Osteocyte (in vitro differentiated cells): ENCODE results near the gene BLACAT1. TPM values are rescaled to one million over a fixed set of nuclear protein-coding genes. Genes with fewer than 3 reads are reported as not detected.
A peak's percentile ranks its signal among the peaks of the same experiment; 100 is the strongest.

ENCODE experiments used
- DNase-seq: peaks from one replicate; pipeline ENCODE4 v3.0.0; 2021; ENCODE audit warnings: mixed read lengths; ENCODE audit not compliant: unreplicated experiment; ENCODE audit errors: extremely low spot score
- H3K27ac Mint-ChIP-seq: one replicate; pipeline ENCODE4 v1.8.0; 2021; ENCODE audit warnings: mild to moderate bottlenecking, mixed read lengths; ENCODE audit not compliant: unreplicated experiment
- H3K27me3 Mint-ChIP-seq: one replicate; pipeline ENCODE4 v1.8.0; 2021; ENCODE audit warnings: mixed read lengths; ENCODE audit not compliant: unreplicated experiment
- H3K36me3 Mint-ChIP-seq: one replicate; pipeline ENCODE4 v1.8.0; 2021; ENCODE audit warnings: mixed read lengths; ENCODE audit not compliant: unreplicated experiment
- H3K4me1 Mint-ChIP-seq: one replicate; pipeline ENCODE4 v1.8.0; 2021; ENCODE audit warnings: mixed read lengths; ENCODE audit not compliant: unreplicated experiment
- H3K4me3 Mint-ChIP-seq: one replicate; pipeline ENCODE4 v1.8.0; 2021; ENCODE audit warnings: mild to moderate bottlenecking, moderate library complexity, mixed read lengths; ENCODE audit not compliant: unreplicated experiment
- H3K9me3 Mint-ChIP-seq: one replicate; pipeline ENCODE4 v1.8.0; 2021; ENCODE audit warnings: mixed read lengths; ENCODE audit not compliant: unreplicated experiment
- CTCF ChIP-seq: fragments of 200-600 bp; sonication (generic); IDR thresholded peaks from 2 replicates; pipeline ENCODE4 v1.5.0; 2021; ENCODE audit warnings: antibody characterized with exemption, mild to moderate bottlenecking, moderate library complexity
- long read RNA-seq: library from polyadenylated mRNA; unstranded; transcript quantifications from one replicate; pipeline ENCODE4 v2.0.0, GENCODE V29; 2021
- total RNA-seq: library from RNA; stranded (reverse); gene quantifications from 2 replicates; pipeline ENCODE4 v1.2.1, GENCODE V29; 2021

Gene BLACAT1
- not detected in 2 replicates for total RNA-seq
- long read RNA-seq, result 0 reads

GRCh38 chr1:205455581-205456382 is at the start of gene BLACAT1:
TSS of gene BLACAT1 (minus strand) at chr1:205456045.
- Mint-ChIP-seq H3K27ac (no peak within 1 kb of the TSS), H3K4me1 (peaks cover 5% of the 10 kb centered on the region), H3K36me3 (no peaks in the 10 kb centered on the region), H3K4me3 (peak within 1 kb of the TSS; percentile 18), H3K9me3 (no peaks in the 10 kb centered on the region), H3K27me3 (peaks cover 77% of the 10 kb centered on the region)
- TF ChIP-seq CTCF, result no peak
- no peak for DNase-seq

GRCh38 chr1:205505076-205505729 is 49.4 kb upstream of the BLACAT1 start:
- Mint-ChIP-seq H3K27me3 (peaks cover 28% of the 10 kb centered on the region), H3K27ac (no peak overlapping the region), H3K4me1 (peaks cover 18% of the 10 kb centered on the region)

GRCh38 chr1:205504311-205505075 is 48.6 kb upstream of the BLACAT1 start, which contains the start of gene CDK18:
TSS of gene CDK18 (plus strand) at chr1:205504669. CDS start at chr1:205523168, 18,499 bp downstream.
- no peak within 1 kb of the TSS for H3K27ac Mint-ChIP-seq
- H3K4me3 Mint-ChIP-seq, result peak within 1 kb of the TSS; percentile 67
- no peaks in the 10 kb centered on the region for H3K36me3 Mint-ChIP-seq
- no peak for DNase-seq
- H3K27me3 Mint-ChIP-seq, result peaks cover 28% of the 10 kb centered on the region
- no peaks in the 10 kb centered on the region for H3K9me3 Mint-ChIP-seq
- H3K4me1 Mint-ChIP-seq, result peaks cover 18% of the 10 kb centered on the region
- TF ChIP-seq CTCF, result no peak

More at GRCh38 chr1:205505076-205505729, 49.4 kb upstream of the BLACAT1 start:
- DNase-seq, result no peak
- H3K36me3 Mint-ChIP-seq, result no peaks in the 10 kb centered on the region
- no peak for TF ChIP-seq CTCF
- H3K4me3 Mint-ChIP-seq, result peak overlapping the region; percentile 67
- H3K9me3 Mint-ChIP-seq, result no peaks in the 10 kb centered on the region

- no peaks in the 10 kb centered on the region for H3K9me3 Mint-ChIP-seq
- no peak overlapping the region for H3K27ac Mint-ChIP-seq
- H3K4me3 Mint-ChIP-seq, result no peak overlapping the region
- H3K27me3 Mint-ChIP-seq, result peaks cover 21% of the 10 kb centered on the region
- TF ChIP-seq CTCF, result no peak
- DNase-seq, result no peak
- peaks cover 17% of the 10 kb centered on the region for H3K4me1 Mint-ChIP-seq
- H3K36me3 Mint-ChIP-seq, result no peaks in the 10 kb centered on the region
Measured at GRCh38 chr1:205502992-205503391, 47.1 kb upstream of the BLACAT1 start.
